Hepatocyte (in vitro differentiated cells): ENCODE results near the gene ABLIM1. TPM values are rescaled to one million over a fixed set of nuclear protein-coding genes. Genes with fewer than 3 reads are reported as not detected.

Experiments used
- DNase-seq: peaks from one replicate; pipeline ENCODE4 v3.0.0-alpha.2; 2016; ENCODE audit warnings: low spot score
- H2AFZ ChIP-seq: fragments of 200-600 bp; sonication (generic); 2 replicates; pipeline ENCODE4 v1.6.0; 2016; ENCODE audit warnings: antibody characterized with exemption, mild to moderate bottlenecking
- H3K27ac ChIP-seq: fragments of 200-600 bp; sonication (generic); 2 replicates; pipeline ENCODE4 v1.5.1; 2016; ENCODE audit warnings: mild to moderate bottlenecking
- H3K27me3 ChIP-seq: fragments of 200-600 bp; sonication (generic); 2 replicates; pipeline ENCODE4 v1.6.1; 2016
- H3K36me3 ChIP-seq: fragments of 200-600 bp; sonication (generic); replicated peaks from 2 replicates; pipeline ENCODE4 v1.5.1; 2016; ENCODE audit warnings: low read depth; ENCODE audit not compliant: insufficient read depth
- H3K4me1 ChIP-seq: fragments of 200-600 bp; sonication (generic); 2 replicates; pipeline ENCODE4 v1.5.1; 2016; ENCODE audit warnings: mild to moderate bottlenecking, moderate library complexity; ENCODE audit not compliant: insufficient read depth
- H3K4me2 ChIP-seq: fragments of 200-600 bp; sonication (generic); 2 replicates; pipeline ENCODE4 v1.6.0; 2016
- H3K4me3 ChIP-seq: fragments of 200-600 bp; sonication (generic); 2 replicates; pipeline ENCODE4 v1.5.1; 2016; ENCODE audit warnings: mild to moderate bottlenecking
- H3K79me2 ChIP-seq: fragments of 200-600 bp; sonication (generic); 2 replicates; pipeline ENCODE4 v1.6.0; 2017; ENCODE audit warnings: mild to moderate bottlenecking
- H3K9me2 ChIP-seq: fragments of 200-600 bp; sonication (generic); replicated peaks from 2 replicates; pipeline ENCODE4 v1.6.0; 2017; ENCODE audit warnings: mild to moderate bottlenecking; ENCODE audit not compliant: insufficient read depth
- H3K9me3 ChIP-seq: fragments of 200-600 bp; sonication (generic); 2 replicates; pipeline ENCODE4 v1.5.1; 2016; ENCODE audit warnings: low read depth, mild to moderate bottlenecking
- H4K20me1 ChIP-seq: fragments of 200-600 bp; sonication (generic); 2 replicates; pipeline ENCODE4 v1.6.0; 2016; ENCODE audit warnings: mild to moderate bottlenecking; ENCODE audit not compliant: insufficient read depth, poor library complexity, severe bottlenecking
- EZH2 ChIP-seq: fragments of 200-600 bp; sonication (generic); IDR thresholded peaks from 2 replicates; pipeline ENCODE4 v1.6.1; 2016; ENCODE audit warnings: antibody characterized with exemption, mild to moderate bottlenecking, borderline replicate concordance
- EZH2phosphoT487 ChIP-seq: fragments of 200-600 bp; sonication (generic); IDR thresholded peaks from one replicate; pipeline ENCODE4 v1.6.1; 2018; ENCODE audit warnings: antibody characterized with exemption, mild to moderate bottlenecking, low read depth, moderate library complexity; ENCODE audit not compliant: unreplicated experiment, severe bottlenecking
- WGBS: methylation state at CpG from one replicate; pipeline ENCODE4 v1.1.6; 2016; ENCODE audit warnings: low lambda C conversion rate; ENCODE audit errors: missing lambda C conversion rate; 5-methylcytosine and 5-hydroxymethylcytosine counted together
- polyA plus RNA-seq: library from polyadenylated mRNA; unstranded; fragments of >200 nt; fragmentation: Nextera tagmentation; extraction: Ambion mirVana; gene quantifications from 2 replicates; pipeline ENCODE4 v1.2.1, GENCODE V29; 2016
- total RNA-seq: library from RNA; depleted of rRNA; stranded (reverse); fragments of >200 nt; gene quantifications from 2 replicates; pipeline ENCODE4 v1.2.3, GENCODE V29; 2014
- TF ChIP-seq, protein P1 (sequence below): fragments of 200-600 bp; sonication (generic); IDR thresholded peaks from 2 replicates; pipeline ENCODE4 v1.5.1; 2016; ENCODE audit warnings: antibody characterized with exemption, mild to moderate bottlenecking; ENCODE audit not compliant: poor library complexity

ABLIM1 gene
- total and polyA plus RNA-seq, 2 experiments from 2014 or later: 20.8 to 31.6 TPM

GRCh38 chr10:114540236-114540635 is 117.8 kb downstream of the ABLIM1 start:
- Histone ChIP-seq H3K79me2 (no peaks in the 10 kb centered on the region), H3K9me2 (no peaks in the 10 kb centered on the region), H3K4me2 (no peak overlapping the region), H3K9me3 (no peaks in the 10 kb centered on the region), H3K36me3 (peaks cover 2% of the 10 kb centered on the region), H3K4me3 (no peak overlapping the region), H3K27ac (no peak overlapping the region), H4K20me1 (no peaks in the 10 kb centered on the region), H3K27me3 (no peaks in the 10 kb centered on the region), H2AFZ (no peak overlapping the region), H3K4me1 (no peaks in the 10 kb centered on the region)
- 62% methylated on average over 8 of the region's 8 CpGs for WGBS
- DNase-seq: no peak
- TF ChIP-seq EZH2 (no peak), EZH2phosphoT487 (no peak)
- TF ChIP-seq, protein P1, sequence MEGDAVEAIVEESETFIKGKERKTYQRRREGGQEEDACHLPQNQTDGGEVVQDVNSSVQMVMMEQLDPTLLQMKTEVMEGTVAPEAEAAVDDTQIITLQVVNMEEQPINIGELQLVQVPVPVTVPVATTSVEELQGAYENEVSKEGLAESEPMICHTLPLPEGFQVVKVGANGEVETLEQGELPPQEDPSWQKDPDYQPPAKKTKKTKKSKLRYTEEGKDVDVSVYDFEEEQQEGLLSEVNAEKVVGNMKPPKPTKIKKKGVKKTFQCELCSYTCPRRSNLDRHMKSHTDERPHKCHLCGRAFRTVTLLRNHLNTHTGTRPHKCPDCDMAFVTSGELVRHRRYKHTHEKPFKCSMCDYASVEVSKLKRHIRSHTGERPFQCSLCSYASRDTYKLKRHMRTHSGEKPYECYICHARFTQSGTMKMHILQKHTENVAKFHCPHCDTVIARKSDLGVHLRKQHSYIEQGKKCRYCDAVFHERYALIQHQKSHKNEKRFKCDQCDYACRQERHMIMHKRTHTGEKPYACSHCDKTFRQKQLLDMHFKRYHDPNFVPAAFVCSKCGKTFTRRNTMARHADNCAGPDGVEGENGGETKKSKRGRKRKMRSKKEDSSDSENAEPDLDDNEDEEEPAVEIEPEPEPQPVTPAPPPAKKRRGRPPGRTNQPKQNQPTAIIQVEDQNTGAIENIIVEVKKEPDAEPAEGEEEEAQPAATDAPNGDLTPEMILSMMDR: no peak

DNA sequence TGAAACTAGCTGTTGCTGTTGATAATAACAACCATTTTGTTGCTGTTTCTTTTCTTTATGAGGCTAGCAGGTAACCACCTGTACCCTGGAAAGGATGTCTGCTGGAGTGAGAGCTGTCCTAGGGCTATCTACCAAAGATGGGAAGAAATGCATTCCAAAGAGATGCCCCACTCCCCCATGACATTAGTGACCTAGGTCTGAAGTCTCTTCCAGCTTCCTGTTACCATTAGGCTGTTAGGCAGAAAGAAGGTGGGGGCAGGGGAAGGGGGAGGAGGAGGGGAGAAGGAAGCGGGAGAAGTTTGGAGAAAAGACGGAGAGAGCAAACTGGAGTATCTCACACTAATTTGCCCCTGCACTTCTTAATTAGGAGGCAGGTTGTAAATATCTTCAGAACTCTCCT is 118.5 kb downstream of the ABLIM1 start:
- H3K36me3 ChIP-seq: peaks cover 2% of the 10 kb centered on the region
- H3K4me3 ChIP-seq: no peak overlapping the region
- H3K4me1 ChIP-seq: no peaks in the 10 kb centered on the region
- H3K27ac ChIP-seq: no peak overlapping the region
- H3K27me3 ChIP-seq: no peaks in the 10 kb centered on the region
- H4K20me1 ChIP-seq: no peaks in the 10 kb centered on the region
- H3K9me3 ChIP-seq: no peaks in the 10 kb centered on the region
- TF ChIP-seq, protein P1: no peak
- TF ChIP-seq EZH2phosphoT487: no peak
- no peak for TF ChIP-seq EZH2
- no peaks in the 10 kb centered on the region for H3K79me2 ChIP-seq
- WGBS: 80% methylated on average over 2 of the region's 2 CpGs
- no peak overlapping the region for H3K4me2 ChIP-seq
- H3K9me2 ChIP-seq: no peaks in the 10 kb centered on the region
- no peak overlapping the region for H2AFZ ChIP-seq
- no peak for DNase-seq

DNA sequence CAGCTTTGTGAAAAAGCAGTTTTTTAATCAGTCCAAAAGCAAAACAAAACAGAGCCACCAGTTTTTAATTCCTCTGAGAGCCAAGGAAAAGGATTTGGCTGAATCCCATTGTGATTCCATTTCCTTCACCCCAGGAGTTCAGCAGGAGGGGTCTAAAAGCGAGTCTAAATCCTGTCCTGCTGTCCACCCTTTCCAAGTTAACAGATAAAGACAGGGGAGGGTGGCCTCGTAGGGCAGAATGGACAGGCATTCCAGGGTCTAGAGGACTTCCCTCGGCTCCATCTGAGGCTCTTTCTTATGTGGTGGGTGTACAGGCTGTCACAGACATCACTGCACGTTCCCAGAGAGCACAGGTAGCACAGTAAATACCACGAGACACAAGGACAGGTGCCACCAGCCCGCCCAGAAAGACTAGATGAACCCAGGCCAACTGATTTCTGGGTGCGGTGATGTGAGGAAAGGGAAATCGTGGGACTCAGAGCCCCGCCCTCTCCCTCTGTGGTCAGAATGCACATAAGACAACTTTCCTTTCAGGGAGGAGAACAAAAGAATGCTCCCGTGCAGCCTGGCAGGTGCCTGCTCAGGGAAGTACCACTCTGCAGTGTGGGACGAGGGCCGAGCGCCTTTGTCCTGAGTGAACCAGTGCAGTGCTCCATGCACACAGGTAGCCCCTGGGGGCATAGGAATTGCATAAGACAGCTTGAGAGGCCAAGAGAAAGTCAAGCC is 119.7 kb downstream of the ABLIM1 start:
- TF ChIP-seq, protein P1: no peak
- TF ChIP-seq EZH2phosphoT487 (no peak), EZH2 (no peak)
- Histone ChIP-seq H3K9me2 (no peaks in the 10 kb centered on the region), H3K4me2 (no peak overlapping the region), H2AFZ (no peak overlapping the region), H3K27me3 (no peaks in the 10 kb centered on the region), H3K4me3 (no peak overlapping the region), H3K4me1 (no peaks in the 10 kb centered on the region), H3K79me2 (no peaks in the 10 kb centered on the region), H3K27ac (no peak overlapping the region), H3K9me3 (no peaks in the 10 kb centered on the region), H4K20me1 (no peaks in the 10 kb centered on the region), H3K36me3 (peaks cover 2% of the 10 kb centered on the region)
- WGBS: 66% methylated on average over 13 of the region's 13 CpGs
- no peak for DNase-seq
